ENCODE measurements around the gene ATXN2L.

Gene ATXN2L

DNA sequence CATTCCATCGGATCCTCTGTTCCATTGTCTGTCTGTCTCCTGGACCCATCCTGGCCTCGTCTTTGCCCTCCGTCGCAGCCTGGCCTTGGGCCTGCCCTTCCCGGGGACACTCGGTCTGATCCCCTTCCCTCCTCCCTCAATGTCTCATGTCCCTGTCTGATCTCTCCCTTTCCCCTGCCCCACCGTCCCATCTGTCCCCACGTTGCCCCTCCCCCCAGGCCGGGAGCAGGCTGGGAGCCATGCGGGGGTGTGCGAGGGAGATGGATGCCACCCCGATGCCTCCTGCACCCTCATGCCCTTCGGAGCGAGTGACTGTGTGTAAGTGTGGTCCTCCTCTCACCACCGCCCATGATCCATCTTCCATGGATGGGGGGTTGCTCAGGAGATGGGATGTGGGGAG lies 50.2 kb downstream of the ATXN2L start:
- Histone ChIP-seq H3K9me3 (ENCODE audit: control insufficient read depth in 2 of 2, low read length in 2 of 2) (no peaks in the 10 kb centered on the region), H3K4me1 (ENCODE audit: control insufficient read depth, insufficient read depth, low read length) (no peaks in the 10 kb centered on the region), H3K36me3 (ENCODE audit: control insufficient read depth in 2 of 2, insufficient read depth in 2 of 2, low read length in 2 of 2) (peaks cover 29 to 32% of the 10 kb centered on the region in 2 donors), H3K4me3 (ENCODE audit: low read length in 2 of 2) (no peak overlapping the region), H3K27me3 (ENCODE audit: control insufficient read depth in 1 of 2, insufficient read depth in 2 of 2, low read length in 2 of 2) (no peaks in the 10 kb centered on the region), H3K27ac (ENCODE audit: low read length) (no peak overlapping the region), H3K9ac (ENCODE audit: low read length in 2 of 2) (no peak overlapping the region)

DNA sequence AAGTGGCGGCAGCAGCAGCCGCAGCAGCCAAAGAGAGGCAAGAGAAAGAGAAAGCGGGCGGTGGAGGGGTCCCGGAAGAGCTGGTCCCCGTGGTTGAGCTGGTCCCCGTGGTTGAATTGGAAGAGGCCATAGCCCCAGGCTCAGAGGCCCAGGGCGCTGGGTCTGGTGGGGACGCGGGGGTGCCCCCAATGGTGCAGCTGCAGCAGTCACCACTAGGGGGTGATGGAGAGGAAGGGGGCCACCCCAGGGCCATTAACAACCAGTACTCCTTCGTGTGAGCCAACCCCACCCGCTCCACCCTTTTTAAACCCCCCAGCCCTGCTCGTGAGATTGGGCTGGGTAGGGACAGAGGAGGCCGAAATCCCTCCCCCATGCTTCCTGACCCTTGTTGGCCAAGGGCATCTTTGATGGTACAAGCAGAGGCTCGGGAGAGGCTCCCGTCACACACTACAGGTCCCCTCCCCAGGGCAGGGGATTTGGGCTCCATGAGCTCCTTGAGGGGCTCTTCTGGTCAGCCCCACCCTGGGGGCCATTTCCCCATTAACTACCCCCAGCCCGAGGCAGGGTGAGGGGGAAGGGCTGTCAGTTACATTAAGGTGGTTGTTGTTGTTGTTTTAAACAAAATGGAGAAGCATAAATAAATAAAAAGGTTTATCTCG lies 50.9 kb downstream of the ATXN2L start:
- no peaks in the 10 kb centered on the region for H3K27me3 ChIP-seq (ENCODE audit: control insufficient read depth in 1 of 2, insufficient read depth in 2 of 2, low read length in 2 of 2)
- H3K4me1 ChIP-seq (ENCODE audit: control insufficient read depth, insufficient read depth, low read length): no peaks in the 10 kb centered on the region
- no peaks in the 10 kb centered on the region for H3K9me3 ChIP-seq (ENCODE audit: control insufficient read depth in 2 of 2, low read length in 2 of 2)
- no peak overlapping the region for H3K9ac ChIP-seq (ENCODE audit: low read length in 2 of 2)
- peaks cover 28 to 31% of the 10 kb centered on the region in 2 donors for H3K36me3 ChIP-seq (ENCODE audit: control insufficient read depth in 2 of 2, insufficient read depth in 2 of 2, low read length in 2 of 2)
- no peak overlapping the region for H3K4me3 ChIP-seq (ENCODE audit: low read length in 2 of 2)
- H3K27ac ChIP-seq (ENCODE audit: low read length): no peak overlapping the region

DNA sequence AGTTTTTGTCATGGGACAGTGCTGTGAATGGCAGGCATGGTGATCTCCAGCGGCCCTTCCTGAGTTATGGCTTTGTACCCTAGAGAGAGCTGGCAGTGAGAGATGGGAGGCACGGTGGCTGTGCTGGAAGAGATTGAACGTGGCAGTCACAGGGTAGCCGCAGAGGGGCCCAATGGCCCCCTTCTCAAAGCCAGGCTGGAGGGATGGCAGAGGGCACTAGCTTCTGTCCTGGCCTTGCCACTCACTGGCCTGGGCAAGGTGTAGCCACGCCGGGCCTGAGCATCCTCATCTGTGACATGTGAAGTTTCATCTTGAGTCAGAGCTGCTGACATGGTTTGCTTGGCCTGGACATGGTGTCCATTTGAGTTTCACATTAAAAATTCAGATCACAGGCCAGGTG lies 51.6 kb downstream of the ATXN2L start:
- H3K4me1 ChIP-seq (ENCODE audit: control insufficient read depth, insufficient read depth, low read length): peaks cover 4% of the 10 kb centered on the region
- no peak overlapping the region for H3K4me3 ChIP-seq (ENCODE audit: low read length in 2 of 2)
- H3K36me3 ChIP-seq (ENCODE audit: control insufficient read depth in 2 of 2, insufficient read depth in 2 of 2, low read length in 2 of 2): peaks cover 20 to 24% of the 10 kb centered on the region in 2 donors
- no peaks in the 10 kb centered on the region for H3K27me3 ChIP-seq (ENCODE audit: control insufficient read depth in 1 of 2, insufficient read depth in 2 of 2, low read length in 2 of 2)
- no peaks in the 10 kb centered on the region for H3K9me3 ChIP-seq (ENCODE audit: control insufficient read depth in 2 of 2, low read length in 2 of 2)
- no peak overlapping the region for H3K27ac ChIP-seq (ENCODE audit: low read length)
- H3K9ac ChIP-seq (ENCODE audit: low read length in 2 of 2): no peak overlapping the region

GRCh38 chr16:28875134-28876018 lies 52.6 kb downstream of the ATXN2L start:
- no peak overlapping the region for H3K4me3 ChIP-seq (ENCODE audit: low read length in 2 of 2)
- peaks cover 11% of the 10 kb centered on the region for H3K4me1 ChIP-seq (ENCODE audit: control insufficient read depth, insufficient read depth, low read length)
- H3K27ac ChIP-seq (ENCODE audit: low read length): no peak overlapping the region
- peaks cover 11 to 15% of the 10 kb centered on the region in 2 donors for H3K36me3 ChIP-seq (ENCODE audit: control insufficient read depth in 2 of 2, insufficient read depth in 2 of 2, low read length in 2 of 2)
- no peaks in the 10 kb centered on the region for H3K9me3 ChIP-seq (ENCODE audit: control insufficient read depth in 2 of 2, low read length in 2 of 2)
- no peak overlapping the region for H3K9ac ChIP-seq (ENCODE audit: low read length in 2 of 2)
- H3K27me3 ChIP-seq (ENCODE audit: control insufficient read depth in 1 of 2, insufficient read depth in 2 of 2, low read length in 2 of 2): peaks cover under 1 to 4% of the 10 kb centered on the region in 2 donors

GRCh38 chr16:28876019-28876659 lies 53.3 kb downstream of the ATXN2L start:
- Histone ChIP-seq H3K27me3 (ENCODE audit: control insufficient read depth in 1 of 2, insufficient read depth in 2 of 2, low read length in 2 of 2) (peaks cover 4 to 12% of the 10 kb centered on the region in 2 donors), H3K9ac (ENCODE audit: low read length in 2 of 2) (no peak overlapping the region), H3K4me3 (ENCODE audit: low read length in 2 of 2) (no peak overlapping the region), H3K27ac (ENCODE audit: low read length) (no peak overlapping the region), H3K36me3 (ENCODE audit: control insufficient read depth in 2 of 2, insufficient read depth in 2 of 2, low read length in 2 of 2) (peaks cover 11% of the 10 kb centered on the region in 2 donors), H3K4me1 (ENCODE audit: control insufficient read depth, insufficient read depth, low read length) (peaks cover 15% of the 10 kb centered on the region), H3K9me3 (ENCODE audit: control insufficient read depth in 2 of 2, low read length in 2 of 2) (no peaks in the 10 kb centered on the region)

DNA sequence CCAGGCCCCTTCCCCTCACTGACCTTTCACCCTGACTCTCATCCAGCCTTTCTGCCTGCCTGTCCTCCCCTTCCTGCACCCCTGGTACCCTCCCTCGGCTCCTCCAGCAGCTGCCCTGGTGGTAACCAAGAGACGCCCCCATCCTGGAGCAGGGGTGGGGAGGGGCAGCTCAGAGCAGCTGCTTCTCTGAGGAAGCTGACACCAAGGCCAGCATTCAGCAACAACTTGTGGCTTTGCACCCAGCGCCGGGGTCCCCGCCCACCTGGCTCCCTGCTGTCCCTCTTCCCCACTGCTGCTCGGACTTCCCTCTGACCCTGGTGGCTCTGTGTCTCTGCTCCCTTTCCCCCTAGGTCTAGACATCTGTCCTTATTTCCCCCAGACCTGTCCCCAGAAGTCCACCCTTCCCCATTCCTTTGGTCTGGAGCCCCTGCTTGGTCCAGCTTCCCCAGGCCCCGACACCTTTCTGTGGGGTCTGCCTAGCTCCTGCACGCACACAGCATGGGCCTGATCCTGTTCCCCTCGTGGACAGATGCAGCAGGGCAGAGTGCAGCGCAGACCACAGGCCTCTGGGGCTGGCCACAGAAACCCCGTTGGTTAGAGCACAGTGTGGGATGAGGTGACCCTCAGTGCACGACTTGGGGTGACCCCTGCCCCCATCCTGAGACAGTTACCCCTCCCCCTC lies 54.3 kb downstream of the ATXN2L start:
- peaks cover 5 to 13% of the 10 kb centered on the region in 2 donors for H3K27me3 ChIP-seq (ENCODE audit: control insufficient read depth in 1 of 2, insufficient read depth in 2 of 2, low read length in 2 of 2)
- no peak overlapping the region for H3K4me3 ChIP-seq (ENCODE audit: low read length in 2 of 2)
- no peaks in the 10 kb centered on the region for H3K9me3 ChIP-seq (ENCODE audit: control insufficient read depth in 2 of 2, low read length in 2 of 2)
- no peak overlapping the region for H3K27ac ChIP-seq (ENCODE audit: low read length)
- no peak overlapping the region for H3K9ac ChIP-seq (ENCODE audit: low read length in 2 of 2)
- peaks cover 6 to 9% of the 10 kb centered on the region in 2 donors for H3K36me3 ChIP-seq (ENCODE audit: control insufficient read depth in 2 of 2, insufficient read depth in 2 of 2, low read length in 2 of 2)
- peaks cover 15% of the 10 kb centered on the region for H3K4me1 ChIP-seq (ENCODE audit: control insufficient read depth, insufficient read depth, low read length)

DNA sequence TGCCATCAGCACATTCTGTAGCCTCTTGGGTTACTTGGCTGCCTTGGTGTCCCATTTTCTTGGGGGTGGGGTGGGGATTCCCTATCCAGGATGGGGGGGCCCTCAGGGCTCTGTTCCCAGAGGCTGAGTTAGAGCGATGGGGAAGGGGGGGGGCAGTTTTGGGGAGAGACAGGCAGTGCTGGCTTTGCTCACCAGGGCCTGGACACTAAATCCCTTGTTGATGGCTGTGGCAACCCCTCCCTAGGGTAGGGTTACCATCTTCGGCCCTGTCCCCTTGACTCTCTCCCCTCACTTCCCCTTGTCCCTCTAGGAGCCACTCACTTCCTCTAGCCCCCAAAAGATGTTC lies 54.8 kb downstream of the ATXN2L start:
- Histone ChIP-seq H3K27me3 (ENCODE audit: control insufficient read depth in 1 of 2, insufficient read depth in 2 of 2, low read length in 2 of 2) (peaks cover 10 to 18% of the 10 kb centered on the region in 2 donors), H3K4me1 (ENCODE audit: control insufficient read depth, insufficient read depth, low read length) (peaks cover 15% of the 10 kb centered on the region), H3K4me3 (ENCODE audit: low read length in 2 of 2) (no peak overlapping the region), H3K9ac (ENCODE audit: low read length in 2 of 2) (no peak overlapping the region), H3K9me3 (ENCODE audit: control insufficient read depth in 2 of 2, low read length in 2 of 2) (no peaks in the 10 kb centered on the region), H3K27ac (ENCODE audit: low read length) (no peak overlapping the region), H3K36me3 (ENCODE audit: control insufficient read depth in 2 of 2, insufficient read depth in 2 of 2, low read length in 2 of 2) (peaks cover 6 to 7% of the 10 kb centered on the region in 2 donors)

GRCh38 chr16:28878083-28878926 lies 55.5 kb downstream of the ATXN2L start, which contains the start of gene ATP2A1:
TSS of gene ATP2A1 (plus strand) at chr16:28878488. CDS start at chr16:28878672, 184 bp downstream.
- Histone ChIP-seq H3K27ac (ENCODE audit: low read length) (no peak within 1 kb of the TSS), H3K36me3 (ENCODE audit: control insufficient read depth in 2 of 2, insufficient read depth in 2 of 2, low read length in 2 of 2) (peaks cover 6% of the 10 kb centered on the region in 2 donors), H3K27me3 (ENCODE audit: control insufficient read depth in 1 of 2, insufficient read depth in 2 of 2, low read length in 2 of 2) (peaks cover 12 to 21% of the 10 kb centered on the region in 2 donors), H3K4me1 (ENCODE audit: control insufficient read depth, insufficient read depth, low read length) (peaks cover 15% of the 10 kb centered on the region), H3K4me3 (ENCODE audit: low read length in 2 of 2) (peak within 1 kb of the TSS; percentile 73 to 81), H3K9ac (ENCODE audit: low read length in 2 of 2) (peak within 1 kb of the TSS; percentile 60), H3K9me3 (ENCODE audit: control insufficient read depth in 2 of 2, low read length in 2 of 2) (no peaks in the 10 kb centered on the region)

GRCh38 chr16:28879261-28879840 lies 56.6 kb downstream of the ATXN2L start:
- peaks cover 0 to 2% of the 10 kb centered on the region in 2 donors for H3K36me3 ChIP-seq (ENCODE audit: control insufficient read depth in 2 of 2, insufficient read depth in 2 of 2, low read length in 2 of 2)
- no peak overlapping the region for H3K27ac ChIP-seq (ENCODE audit: low read length)
- H3K9me3 ChIP-seq (ENCODE audit: control insufficient read depth in 2 of 2, low read length in 2 of 2): no peaks in the 10 kb centered on the region

More at GRCh38 chr16:28879261-28879840, 56.6 kb downstream of the ATXN2L start:
- peaks cover 13 to 21% of the 10 kb centered on the region in 2 donors for H3K27me3 ChIP-seq (ENCODE audit: control insufficient read depth in 1 of 2, insufficient read depth in 2 of 2, low read length in 2 of 2)
- H3K9ac ChIP-seq (ENCODE audit: low read length in 2 of 2): peak overlapping the region; percentile 60
- peaks cover 15% of the 10 kb centered on the region for H3K4me1 ChIP-seq (ENCODE audit: control insufficient read depth, insufficient read depth, low read length)
- peak overlapping the region; percentile 73 to 81 for H3K4me3 ChIP-seq (ENCODE audit: low read length in 2 of 2)
